ENCODE data around the gene AP5M1.

DNA sequence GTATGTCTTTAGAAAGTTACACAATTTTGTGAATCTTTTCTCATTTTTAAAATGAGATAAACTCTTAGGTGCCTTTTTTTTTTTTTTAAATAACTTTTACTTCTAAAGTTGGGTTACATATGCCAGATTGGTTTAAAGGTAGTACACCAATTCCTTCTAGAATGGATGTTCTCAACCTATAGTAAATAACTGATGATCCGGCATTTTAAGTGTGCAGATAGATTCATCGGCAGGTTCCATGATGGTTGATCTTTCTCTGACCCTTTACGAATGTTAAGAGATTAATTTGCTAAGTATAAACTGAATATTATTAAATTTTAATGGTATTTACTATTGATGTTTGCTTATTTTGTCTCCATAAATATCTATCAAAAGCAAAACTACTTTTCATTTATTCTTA, 8.3 kb downstream of the AP5M1 start:
- TF ChIP-seq EZH2 (IDR thresholded peaks at IDR 0.05; ENCODE audit: borderline replicate concordance) (no peak), EZH2phosphoT487 (IDR thresholded peaks at IDR 0.05; ENCODE audit: low read depth, severe bottlenecking, unreplicated experiment) (no peak)
- TF ChIP-seq, protein P1, sequence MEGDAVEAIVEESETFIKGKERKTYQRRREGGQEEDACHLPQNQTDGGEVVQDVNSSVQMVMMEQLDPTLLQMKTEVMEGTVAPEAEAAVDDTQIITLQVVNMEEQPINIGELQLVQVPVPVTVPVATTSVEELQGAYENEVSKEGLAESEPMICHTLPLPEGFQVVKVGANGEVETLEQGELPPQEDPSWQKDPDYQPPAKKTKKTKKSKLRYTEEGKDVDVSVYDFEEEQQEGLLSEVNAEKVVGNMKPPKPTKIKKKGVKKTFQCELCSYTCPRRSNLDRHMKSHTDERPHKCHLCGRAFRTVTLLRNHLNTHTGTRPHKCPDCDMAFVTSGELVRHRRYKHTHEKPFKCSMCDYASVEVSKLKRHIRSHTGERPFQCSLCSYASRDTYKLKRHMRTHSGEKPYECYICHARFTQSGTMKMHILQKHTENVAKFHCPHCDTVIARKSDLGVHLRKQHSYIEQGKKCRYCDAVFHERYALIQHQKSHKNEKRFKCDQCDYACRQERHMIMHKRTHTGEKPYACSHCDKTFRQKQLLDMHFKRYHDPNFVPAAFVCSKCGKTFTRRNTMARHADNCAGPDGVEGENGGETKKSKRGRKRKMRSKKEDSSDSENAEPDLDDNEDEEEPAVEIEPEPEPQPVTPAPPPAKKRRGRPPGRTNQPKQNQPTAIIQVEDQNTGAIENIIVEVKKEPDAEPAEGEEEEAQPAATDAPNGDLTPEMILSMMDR (IDR thresholded peaks at IDR 0.05; ENCODE audit: poor library complexity): no peak
